Left kidney (tissue), 2 donors: ENCODE measurements around the gene ANKH. TPM values are rescaled to one million over a fixed set of nuclear protein-coding genes. Genes with fewer than 3 reads are reported as not detected.

Source experiments
- DNase-seq: peaks from one replicate; pipeline ENCODE4 v3.0.0-alpha.2; 2013
- polyA plus RNA-seq: library from polyadenylated mRNA; unstranded; fragments of 120-200 nt; gene quantifications from one replicate; pipeline ENCODE4 v1.2.1, GENCODE V29; 2013; ENCODE audit not compliant: insufficient read length

ANKH gene
- polyA plus RNA-seq, 1 donor: 10.5 TPM

DNA sequence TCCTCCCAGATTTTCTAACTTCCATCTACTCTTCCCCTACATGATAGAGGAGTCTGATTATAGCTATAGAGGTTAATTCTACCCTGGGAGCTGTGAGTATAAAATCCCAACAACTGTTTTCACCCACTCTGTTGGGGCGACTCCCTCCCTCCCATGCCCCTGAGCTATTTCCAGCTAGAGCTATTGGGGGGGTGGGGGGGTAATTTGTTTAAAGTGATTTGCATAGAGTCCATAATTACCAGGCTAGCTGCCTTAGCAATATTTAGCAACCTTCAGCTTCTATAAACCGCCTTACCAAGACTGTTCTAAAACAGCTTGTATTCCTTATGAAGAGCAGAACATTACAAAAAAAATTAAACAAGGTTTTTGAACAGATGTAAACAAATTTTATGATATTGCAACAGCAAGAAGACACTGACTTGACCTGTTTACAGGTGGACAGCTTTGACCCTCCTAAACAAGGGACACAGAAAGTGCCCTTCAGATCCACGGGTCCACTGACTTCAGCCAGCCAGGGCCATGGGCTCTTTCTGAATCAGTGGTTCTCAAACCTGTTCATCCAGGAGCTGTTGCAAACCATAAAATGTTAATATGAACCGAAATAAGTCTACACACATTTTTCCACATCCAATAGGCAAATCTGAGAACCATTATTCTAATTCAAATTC is 108.9 kb downstream of the ANKH start:
- no peak for DNase-seq

DNA sequence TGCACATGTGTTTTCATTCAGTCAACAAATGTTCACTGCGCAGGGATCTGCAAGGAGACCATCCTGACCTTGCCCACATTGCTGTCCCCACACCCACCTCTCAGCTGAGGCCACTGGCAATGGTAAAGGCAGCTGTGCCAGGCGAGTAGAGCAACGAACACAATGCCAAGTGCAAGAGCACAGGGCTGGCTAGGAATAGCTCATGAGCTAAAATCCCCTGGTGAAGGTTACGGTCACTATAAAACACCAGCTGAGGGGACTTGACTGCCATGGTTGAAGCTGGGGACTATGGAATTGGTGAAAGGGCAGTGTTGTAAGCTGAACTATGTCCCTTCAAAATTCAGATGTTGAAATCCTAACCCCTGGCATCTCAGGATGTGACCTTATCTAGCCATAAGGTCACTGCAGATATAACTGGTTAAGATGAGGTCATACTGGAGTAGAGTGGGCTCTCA is 111.0 kb downstream of the ANKH start:
- DNase-seq: no peak

DNA sequence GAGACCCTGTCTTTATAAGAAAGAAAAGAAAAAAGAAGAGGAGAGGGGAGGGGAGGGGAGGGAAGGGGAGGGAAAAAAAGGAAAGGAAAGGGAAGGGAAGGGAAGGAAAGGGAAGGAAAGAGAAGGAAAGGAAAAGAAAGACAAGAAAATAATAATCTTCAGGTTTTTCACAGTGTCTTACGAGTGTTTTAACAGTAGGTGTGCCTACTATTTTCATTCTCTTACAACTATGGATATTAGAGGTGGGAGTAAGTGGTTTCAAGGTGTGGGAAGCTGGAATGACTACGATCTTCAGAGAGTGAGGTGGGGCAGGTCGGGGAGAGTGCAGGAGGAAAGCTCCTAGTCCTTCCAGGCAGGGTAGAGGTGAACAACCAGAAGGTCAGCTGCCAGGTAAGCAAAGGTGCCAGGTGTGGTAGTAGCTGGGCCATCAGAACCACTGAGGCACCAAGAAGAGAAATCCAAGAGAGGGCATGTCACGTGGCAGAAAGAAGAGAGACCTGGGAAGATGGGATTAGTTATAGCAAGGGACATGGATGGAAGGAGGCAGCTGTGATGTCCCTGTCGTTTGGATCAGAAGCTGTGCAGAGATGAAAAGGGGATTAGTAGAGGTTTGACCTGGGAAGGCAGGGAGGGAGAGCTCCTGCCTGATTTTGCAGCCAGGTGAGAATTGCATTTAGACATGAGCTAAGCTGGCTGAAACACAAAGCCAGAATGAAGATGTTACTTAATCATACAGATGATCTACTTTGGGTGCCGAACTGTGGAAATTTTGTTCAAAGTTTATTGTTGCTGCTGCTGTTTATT is 111.6 kb downstream of the ANKH start:
- DNase-seq: no peak

DNA sequence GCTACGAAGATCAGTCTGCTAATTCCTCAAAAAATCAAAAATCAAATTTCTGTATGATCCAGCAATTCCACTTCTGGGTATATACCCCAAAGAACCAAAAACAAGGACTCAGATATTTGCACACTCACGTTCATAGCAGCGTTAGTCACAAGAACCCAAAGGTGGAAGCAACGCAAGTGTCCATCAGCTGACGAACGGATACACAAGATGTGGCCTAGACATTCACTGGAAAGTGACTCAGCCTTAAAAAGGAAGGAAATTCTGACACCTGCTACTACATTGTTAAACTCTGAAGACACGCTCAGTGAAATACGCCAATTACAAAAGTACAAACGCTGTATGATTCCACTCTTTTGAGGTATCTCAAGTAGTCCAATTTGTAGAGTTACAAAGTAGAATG is 113.7 kb downstream of the ANKH start:
- DNase-seq: no peak

DNA sequence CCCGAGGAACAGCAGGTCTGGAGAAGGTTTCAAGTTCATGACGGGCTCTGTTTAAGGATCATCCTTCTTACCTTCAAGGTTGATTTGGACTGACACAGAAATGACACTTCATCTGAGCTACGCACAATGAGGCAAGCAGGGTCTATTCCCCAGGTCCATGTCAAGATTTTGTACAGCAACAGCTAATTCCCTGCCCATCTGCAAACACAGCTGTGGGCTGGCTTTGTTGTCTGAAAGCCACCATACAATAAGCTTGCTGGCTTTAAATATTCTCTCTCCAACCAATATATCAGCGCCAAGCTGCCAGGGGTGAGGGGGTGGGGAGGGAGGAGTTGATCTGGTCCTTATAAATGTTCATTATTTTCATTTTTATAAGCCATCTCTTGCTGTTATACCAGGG is 115.1 kb downstream of the ANKH start:
- no peak for DNase-seq

DNA sequence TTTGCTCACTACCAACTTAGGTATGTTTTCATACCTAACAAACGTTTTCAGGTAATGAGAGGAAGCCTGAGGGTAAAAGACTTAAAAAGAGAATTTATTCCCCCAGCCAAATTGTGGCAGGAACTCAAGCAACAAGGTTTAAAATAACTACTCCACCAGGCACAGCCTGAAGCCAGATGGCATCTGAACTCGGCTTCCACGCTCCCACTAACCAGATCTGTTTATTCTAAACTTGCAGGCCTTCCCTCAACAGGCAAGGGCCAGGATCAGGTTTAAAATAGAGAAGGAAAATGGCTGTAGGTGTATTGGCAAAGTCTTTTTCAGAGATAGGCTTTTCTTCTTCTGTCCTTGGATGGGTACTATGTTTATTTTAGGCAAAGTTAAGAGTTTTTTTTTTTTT is 117.6 kb downstream of the ANKH start:
- no peak for DNase-seq

DNA sequence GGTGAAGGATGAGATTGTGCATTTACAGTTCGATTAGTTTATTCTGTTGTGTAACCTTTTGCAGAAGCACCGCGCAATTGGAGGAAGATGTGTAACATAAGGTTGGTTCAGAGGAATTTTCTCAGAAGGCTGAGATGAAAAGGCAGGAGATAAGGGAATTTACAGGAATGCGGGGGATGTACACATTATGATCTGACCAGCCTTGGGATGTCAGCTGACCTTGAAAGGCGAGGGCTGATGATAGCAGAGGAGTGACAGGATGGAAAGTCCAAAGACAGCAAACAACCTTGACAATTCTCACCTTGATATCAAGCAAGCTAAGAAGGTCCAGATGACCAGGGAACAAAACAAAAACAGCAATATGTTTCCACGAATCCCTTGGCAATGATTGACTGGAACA is 118.3 kb downstream of the ANKH start:
- no peak for DNase-seq

DNA sequence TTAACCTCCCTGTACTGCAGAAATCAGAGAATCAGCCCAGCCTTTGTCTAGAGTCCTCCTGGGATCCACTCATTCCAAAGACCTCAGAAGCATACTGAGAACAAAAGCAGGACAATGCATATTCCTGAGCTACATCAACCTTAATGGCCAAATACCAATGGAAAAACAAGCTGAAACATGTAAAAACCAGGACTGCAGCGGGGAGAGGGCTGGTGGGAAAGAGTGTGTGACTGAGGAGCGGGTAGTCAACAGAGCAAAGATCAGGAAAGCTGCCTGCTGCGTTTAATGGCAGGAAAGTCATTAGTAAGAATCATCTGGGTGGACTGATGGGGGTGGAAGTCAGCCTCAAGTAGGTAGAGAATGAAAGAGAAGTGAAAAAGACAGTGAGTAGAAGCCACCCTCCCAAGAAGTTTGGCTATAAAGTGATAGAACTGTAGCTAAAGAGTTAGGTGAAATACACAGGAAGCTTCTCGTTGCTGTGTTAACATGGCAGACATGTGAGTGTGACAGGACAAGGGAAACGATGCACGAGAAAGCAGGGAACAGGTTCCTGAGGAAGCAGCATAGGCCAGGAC is 119.0 kb downstream of the ANKH start:
- DNase-seq: no peak

DNA sequence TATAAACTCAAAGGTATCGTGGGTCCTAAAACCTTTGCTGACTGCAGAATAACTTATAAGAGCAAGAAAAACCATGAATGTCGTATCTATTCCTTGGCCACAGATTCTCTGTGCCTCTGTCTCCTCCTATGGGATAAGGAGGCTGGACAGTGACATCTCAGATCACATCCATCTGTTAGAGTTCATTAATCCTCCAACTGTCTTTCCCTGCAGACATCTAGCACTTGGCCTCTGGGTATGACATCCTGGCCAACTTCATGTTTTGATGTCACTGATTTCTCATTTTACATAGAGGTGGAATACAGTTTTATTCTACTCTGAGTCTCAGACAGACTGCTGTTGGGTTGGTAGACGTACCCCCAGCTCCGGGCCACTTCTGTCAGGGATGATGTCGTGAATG is 120.9 kb downstream of the ANKH start:
- DNase-seq: no peak

DNA sequence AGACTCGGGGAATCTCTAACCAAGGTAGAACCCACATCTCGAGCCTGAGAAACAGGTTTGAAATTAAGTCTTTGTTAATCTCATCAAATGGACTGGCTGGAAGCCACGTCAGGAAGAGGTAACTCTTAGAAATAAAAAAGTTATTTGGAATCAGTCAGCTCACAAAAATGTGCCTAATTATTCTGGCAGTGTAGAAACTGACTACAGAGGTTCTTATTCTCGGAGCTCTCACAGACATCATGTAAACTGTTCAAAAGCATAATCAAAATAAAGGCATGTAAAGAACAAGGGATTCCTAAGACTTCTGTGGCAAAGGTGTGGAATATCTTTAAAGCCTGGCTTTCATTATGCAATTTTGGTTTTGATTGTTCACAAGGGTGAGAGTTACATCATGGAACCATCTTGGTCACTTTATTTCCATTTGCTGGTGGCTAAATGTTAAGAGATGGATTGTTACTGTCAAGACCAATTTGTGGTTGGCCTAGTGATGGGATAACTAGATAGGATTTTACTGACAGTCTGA is 121.9 kb downstream of the ANKH start:
- DNase-seq: no peak

DNA sequence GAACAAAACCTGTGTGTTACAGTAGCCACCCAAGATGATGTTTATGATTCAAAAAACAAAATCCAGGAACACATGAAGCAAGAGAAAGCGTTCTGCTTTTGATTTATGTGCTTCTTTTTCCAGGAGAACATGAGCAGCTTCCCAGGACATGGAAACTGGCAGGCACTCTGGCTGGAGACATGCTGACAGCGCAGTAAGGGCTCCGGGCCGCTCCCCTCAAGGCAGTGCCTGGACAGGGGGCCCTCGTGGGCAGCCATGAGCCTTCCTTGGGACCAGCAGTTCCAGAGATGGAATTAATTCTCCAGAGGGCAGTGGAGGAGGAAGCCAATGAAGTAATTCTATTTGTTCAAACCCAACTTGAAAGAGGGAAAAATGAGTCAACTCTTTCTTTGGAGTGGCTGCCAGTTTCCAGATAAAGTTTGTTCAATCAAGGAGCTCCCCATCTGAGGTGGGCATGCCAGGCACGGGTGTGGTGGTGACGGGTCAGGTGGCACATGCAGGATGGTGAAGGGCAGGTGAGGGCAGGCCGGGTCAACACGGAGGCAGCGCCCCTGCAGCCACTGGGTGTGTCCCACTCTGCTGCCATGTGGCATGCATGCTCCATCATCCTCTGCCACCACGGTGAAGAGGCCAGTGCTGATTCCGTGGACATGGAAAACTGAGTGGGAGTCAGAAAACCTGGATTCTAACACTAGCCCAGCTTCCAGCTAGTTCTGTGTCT is 123.2 kb downstream of the ANKH start:
- no peak for DNase-seq

DNA sequence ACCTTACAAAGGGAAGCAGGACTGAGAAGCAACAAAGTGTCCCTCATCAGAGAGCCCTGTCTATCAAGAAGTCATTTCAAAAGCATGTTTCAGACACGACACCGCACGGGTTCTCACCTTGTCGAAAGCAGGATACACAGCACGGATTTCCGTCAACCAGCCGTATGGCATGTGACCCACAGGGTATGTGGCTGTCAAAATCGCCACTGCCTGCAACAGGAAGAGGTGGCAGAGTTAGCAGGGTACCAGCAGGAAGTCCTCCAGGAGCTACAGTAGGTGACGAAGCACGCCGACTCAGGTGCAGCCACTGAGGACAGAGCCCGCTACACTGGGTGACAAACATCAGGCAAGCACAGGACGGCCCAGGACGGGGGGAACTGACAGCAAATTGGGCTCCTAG is 125.8 kb downstream of the ANKH start:
- DNase-seq: no peak

DNA sequence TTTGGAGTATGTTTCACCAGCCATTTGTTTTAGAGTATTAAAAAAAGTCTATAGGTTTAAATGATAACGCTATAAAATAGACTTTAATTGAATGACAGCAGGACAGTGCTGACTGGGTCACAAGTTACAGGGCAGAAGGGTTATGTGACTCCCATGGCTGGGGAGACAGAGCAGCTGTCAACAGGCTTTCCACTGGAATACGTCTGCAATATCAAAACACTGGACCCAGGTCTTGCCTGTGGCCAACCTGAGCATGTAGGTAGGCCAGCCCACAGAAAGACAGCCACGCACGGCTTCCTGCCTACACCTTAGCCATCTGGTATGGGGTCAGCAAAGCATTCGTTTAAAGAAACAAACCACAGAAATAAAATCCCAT is 126.4 kb downstream of the ANKH start:
- no peak for DNase-seq

DNA sequence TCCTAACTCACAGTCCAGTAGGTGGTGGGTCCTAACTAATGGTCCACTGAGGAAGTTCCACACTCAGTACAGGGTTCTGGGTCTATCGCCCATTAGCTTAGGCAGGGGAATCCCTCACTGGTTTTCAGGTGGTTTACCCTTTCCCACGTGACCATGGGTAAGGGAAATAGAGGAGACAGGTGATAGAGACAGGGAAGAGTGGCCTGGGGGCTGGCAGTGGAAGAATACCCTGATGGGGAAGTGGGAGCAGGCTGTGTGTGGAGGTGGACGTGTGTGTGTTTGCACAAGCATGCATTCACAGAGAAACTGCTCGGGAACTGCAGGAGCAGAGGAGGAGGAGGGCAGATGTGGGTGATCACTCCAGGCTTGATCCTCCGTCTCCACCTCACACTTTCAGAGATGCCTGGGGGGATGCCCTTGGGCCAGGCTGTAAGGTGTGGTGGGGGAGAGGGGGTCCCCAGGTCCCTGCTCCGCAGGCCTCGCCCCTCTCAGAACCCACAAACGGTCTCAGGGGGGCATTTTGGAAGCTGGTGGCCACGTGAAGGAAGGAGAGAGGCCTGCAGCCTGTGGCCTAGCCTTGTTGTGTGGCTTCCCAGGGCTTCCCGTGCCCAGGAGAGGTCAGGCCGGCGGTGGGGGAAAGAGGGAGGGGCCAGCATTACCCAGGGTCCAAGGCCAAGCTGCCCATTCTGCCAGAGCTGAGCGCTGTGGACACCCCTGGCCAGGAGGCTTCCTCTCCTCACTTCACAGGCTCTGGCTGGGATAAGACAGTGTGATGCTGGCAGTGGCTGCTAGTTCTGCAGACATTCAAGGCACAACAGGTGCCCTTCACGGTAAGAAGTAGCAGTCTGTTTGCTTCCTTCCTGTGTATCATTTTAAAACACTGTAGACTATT is 127.0 kb downstream of the ANKH start:
- DNase-seq: no peak

DNA sequence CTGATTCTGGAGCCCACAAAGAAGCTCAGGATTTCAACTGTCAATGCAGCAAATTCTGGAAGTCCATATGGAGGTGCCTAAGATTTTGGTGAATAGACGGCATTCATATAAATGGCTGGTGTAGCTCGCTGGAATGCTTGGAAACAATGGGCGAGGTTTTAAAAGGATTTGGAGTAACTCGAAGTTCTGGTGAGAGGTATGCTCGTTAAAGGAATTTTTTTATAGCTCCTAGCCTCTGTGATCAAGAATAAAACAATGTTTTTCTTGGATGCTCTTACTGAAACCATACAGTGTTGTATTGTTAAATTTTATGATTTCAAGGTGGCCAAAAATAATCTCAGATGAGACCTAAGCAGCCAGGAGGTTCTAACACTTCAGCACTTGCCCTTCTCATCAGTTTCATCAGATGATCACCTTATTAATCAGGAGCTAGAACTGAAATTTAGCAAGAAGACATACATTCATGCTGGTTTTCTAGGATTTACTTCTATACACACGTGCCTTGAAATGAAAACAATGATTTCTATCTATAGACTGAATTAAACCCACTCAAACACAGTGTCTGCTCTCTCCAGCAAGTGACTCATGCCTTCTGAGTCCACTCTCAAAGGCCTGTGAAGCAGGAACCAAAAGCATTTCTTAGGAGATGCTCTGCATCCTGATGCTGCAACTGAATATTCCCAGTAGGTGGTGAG is 127.8 kb downstream of the ANKH start:
- no peak for DNase-seq

DNA sequence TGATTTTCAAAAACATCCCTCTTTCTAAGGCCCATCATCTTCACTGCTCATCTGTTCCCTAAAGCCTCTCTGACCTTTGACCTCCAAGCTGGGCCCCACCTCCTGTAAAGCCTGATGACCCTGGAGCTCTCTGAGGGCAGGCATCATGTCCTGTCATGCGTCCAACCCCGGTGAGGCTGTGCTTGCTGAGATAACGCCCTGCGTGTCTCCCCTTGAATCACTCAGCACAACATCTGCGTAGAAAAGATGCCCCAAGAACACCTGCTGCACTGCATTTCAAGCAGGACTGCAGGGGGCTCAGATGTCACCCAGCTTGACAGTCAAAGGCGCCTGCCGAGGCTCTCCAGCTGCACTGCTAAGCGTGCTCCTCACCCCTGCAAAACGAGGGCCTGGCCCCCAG is 129.1 kb downstream of the ANKH start:
- no peak for DNase-seq

DNA sequence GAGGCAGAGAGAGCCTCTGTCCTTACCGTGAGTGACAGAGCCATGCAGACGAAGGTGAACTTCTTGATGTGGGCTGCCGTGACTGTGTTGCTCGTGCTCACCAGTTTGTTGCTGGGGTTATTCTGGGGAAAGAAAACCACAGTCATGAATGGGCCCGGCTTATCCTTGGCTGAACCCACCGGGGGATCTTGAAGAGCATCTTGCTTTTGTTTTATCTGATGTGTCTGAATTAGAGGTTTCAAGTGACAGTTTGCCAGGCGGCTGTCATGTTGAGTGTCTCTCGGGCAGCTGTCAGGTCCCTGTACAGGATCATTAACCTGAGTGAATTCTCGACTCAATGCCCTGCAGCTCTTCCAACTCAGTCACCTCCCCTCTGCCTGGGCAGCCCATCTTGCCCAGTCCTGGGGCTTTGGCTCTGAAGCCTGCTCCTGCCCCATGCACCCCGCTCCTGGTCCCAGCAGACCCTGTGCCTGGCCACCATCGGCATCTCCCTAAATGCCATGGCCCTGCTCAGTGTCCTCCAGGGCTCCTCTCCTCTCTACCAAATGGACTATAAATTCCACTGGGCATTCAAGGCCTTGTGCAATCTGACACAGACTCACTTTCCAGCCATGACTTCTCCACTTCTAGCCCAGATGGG is 129.7 kb downstream of the ANKH start:
- DNase-seq: peak; percentile 39

DNA sequence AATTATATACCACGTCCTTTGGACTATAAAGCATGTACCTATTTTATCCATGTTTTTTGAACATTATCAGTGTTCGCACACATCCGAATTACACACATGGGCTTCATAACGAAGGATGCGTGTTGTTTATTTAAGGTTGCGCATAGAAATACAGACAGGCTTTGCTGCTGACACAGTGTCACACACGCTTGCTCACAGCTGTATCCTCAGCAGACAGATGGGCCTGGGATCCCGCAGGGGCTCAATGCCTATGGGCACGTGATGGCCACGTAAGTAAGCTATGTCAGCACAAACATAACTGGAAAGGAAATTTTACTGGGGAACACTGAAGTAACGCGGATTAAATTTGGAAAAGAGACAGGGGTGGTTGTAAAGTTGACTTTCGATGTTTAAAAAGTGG is 130.4 kb downstream of the ANKH start:
- DNase-seq: no peak

DNA sequence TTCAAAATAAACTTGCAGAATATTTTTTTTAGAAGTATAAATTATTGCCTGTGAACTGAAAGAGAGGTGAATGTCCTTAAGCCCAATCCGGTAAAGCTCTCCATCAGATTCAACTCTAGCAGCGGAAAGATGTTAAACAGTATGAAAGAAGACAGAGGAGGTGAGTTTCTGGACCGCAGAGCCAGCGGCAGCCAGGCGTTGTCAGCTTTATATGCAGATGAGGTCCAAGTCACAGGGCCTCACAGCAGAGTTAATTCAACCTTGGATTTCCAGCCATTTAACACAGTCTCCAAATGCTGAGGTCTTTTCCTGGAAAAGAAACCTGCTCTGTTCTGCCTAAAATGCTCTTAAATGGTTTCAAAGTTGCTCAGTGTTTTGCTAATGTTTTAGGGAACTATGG is 131.6 kb downstream of the ANKH start:
- no peak for DNase-seq

DNA sequence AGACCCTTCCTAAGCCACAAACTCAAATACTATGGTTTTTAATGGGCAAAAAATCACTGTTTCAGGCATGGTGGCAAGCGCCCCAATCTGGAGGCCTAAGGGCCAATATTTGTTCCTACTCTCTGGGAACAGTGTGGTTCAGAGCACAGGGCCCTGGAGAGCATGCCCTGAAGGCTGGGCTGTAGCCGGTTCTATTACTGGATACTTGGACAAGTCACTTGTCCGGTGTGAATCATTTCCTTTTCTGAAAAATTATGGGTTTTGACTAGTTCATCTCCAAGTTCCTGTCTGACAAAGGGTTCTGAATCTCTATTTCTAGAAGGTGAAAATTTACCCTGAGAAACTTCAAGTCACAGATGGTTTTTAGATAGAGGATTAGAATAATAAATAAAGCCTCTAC is 132.0 kb downstream of the ANKH start:
- DNase-seq: no peak
